IMR-90 (cell line): Measurements from ENCODE around the gene SLC26A1. TPM values are rescaled to one million over a fixed set of nuclear protein-coding genes. Genes with fewer than 3 reads are reported as not detected.

Experiments
- ATAC-seq: fragments of 200-7000 bp; cut with Tn5 transposase; 2 replicates; pipeline ENCODE4 v1.9.1; 2020; ENCODE audit warnings: low read depth, mild to moderate bottlenecking, moderate library complexity
- BruUV-seq: library from RNA; stranded (reverse); fragments of 400-500 nt; replicated peaks from 2 replicates; lab custom pipeline; 2021; lab: Mats Ljungman, UMichigan
- CTCF ChIA-PET: fragments of 300-600 bp; formaldehyde crosslinking; extraction: SDS; loops from one replicate; lab custom pipeline; 2021; ENCODE audit warnings: antibody characterized with exemption; lab: Yijun Ruan, JAX
- POLR2A ChIA-PET: fragments of 300-600 bp; sonication (Branson Sonifier 250); formaldehyde crosslinking; loops from one replicate; lab custom pipeline; 2022; ENCODE audit warnings: antibody characterized with exemption; ENCODE audit not compliant: unreplicated experiment; lab: Charles Lee
- DNase-seq: peaks from one replicate; pipeline ENCODE4 v3.0.0; 2013
- H2AFZ ChIP-seq: replicated peaks from 2 replicates; pipeline ENCODE3; 2013; ENCODE audit warnings: low read length, mild to moderate bottlenecking; ENCODE audit not compliant: poor library complexity
- H2AK5ac ChIP-seq: 2 replicates; pipeline ENCODE4 v1.6.1; 2013; ENCODE audit warnings: low read depth, low read length, inconsistent platforms
- H2AK9ac ChIP-seq: replicated peaks from 2 replicates; pipeline ENCODE3; 2013; ENCODE audit warnings: mild to moderate bottlenecking, low read depth, low read length, moderate library complexity; ENCODE audit not compliant: poor library complexity
- H2BK120ac ChIP-seq: 2 replicates; pipeline ENCODE4 v1.6.1; 2013; ENCODE audit warnings: low read depth, low read length, inconsistent platforms
- H2BK15ac ChIP-seq: 3 replicates; pipeline ENCODE4 v1.6.1; 2013; ENCODE audit warnings: low read depth, low read length, inconsistent platforms
- H2BK20ac ChIP-seq: 2 replicates; pipeline ENCODE4 v1.6.1; 2013; ENCODE audit warnings: low read depth, mild to moderate bottlenecking, inconsistent platforms, low read length, moderate library complexity
- H2BK5ac ChIP-seq: 2 replicates; pipeline ENCODE4 v1.6.1; 2013; ENCODE audit warnings: mild to moderate bottlenecking, low read depth, low read length, inconsistent platforms; ENCODE audit not compliant: poor library complexity, severe bottlenecking
- H3K14ac ChIP-seq: replicated peaks from 2 replicates; pipeline ENCODE4 v1.6.1; 2013; ENCODE audit warnings: low read depth, low read length, inconsistent platforms
- H3K18ac ChIP-seq: 2 replicates; pipeline ENCODE4 v1.6.1; 2013; ENCODE audit warnings: low read depth, low read length, control low read depth
- H3K23ac ChIP-seq: 2 replicates; pipeline ENCODE4 v1.6.1; 2013; ENCODE audit warnings: low read depth, low read length, inconsistent platforms
- H3K27ac ChIP-seq: 2 replicates; pipeline ENCODE4 v1.5.1; 2013; ENCODE audit warnings: mild to moderate bottlenecking, control low read depth, low read length; ENCODE audit not compliant: insufficient read depth
- H3K27me3 ChIP-seq: 2 replicates; pipeline ENCODE4 v1.6.1; 2013; ENCODE audit warnings: low read length; ENCODE audit not compliant: control insufficient read depth, insufficient read depth
- H3K36me3 ChIP-seq: 2 replicates; pipeline ENCODE4 v1.6.1; 2013; ENCODE audit warnings: low read length, mixed read lengths; ENCODE audit not compliant: control insufficient read depth, insufficient read depth
- H3K4ac ChIP-seq: 2 replicates; pipeline ENCODE4 v1.6.1; 2013; ENCODE audit warnings: low read depth, low read length, inconsistent platforms
- H3K4me1 ChIP-seq: 2 replicates; pipeline ENCODE4 v1.6.1; 2013; ENCODE audit warnings: low read length, mixed read lengths; ENCODE audit not compliant: control insufficient read depth, insufficient read depth
- H3K4me2 ChIP-seq: 2 replicates; pipeline ENCODE4 v1.6.1; 2013; ENCODE audit warnings: low read depth, mild to moderate bottlenecking, control low read depth, low read length, moderate library complexity
- H3K4me3 ChIP-seq: 2 replicates; pipeline ENCODE4 v1.5.1; 2013; ENCODE audit warnings: low read depth, mild to moderate bottlenecking, control low read depth, low read length, moderate library complexity; ENCODE audit not compliant: insufficient read depth
- H3K56ac ChIP-seq: 2 replicates; pipeline ENCODE4 v1.6.1; 2013; ENCODE audit warnings: low read length, inconsistent platforms; ENCODE audit not compliant: insufficient read depth; ENCODE audit errors: extremely low read depth
- H3K79me1 ChIP-seq, 2 experiments: 2 replicates each; pipeline ENCODE4 v1.6.1; 2013; ENCODE audit warnings: low read length in 2 of 2, inconsistent platforms in 1 of 2, low read depth in 1 of 2
- H3K9ac ChIP-seq: 2 replicates; pipeline ENCODE4 v1.6.1; 2013; ENCODE audit warnings: low read depth, low read length, control low read depth
- H3K9me1 ChIP-seq: 2 replicates; pipeline ENCODE4 v1.6.1; 2013; ENCODE audit warnings: low read length, inconsistent platforms; ENCODE audit not compliant: insufficient read depth
- H3K9me3 ChIP-seq: 2 replicates; pipeline ENCODE4 v1.6.1; 2013; ENCODE audit warnings: low read length; ENCODE audit not compliant: control insufficient read depth, insufficient read depth
- H4K20me1 ChIP-seq: 2 replicates; pipeline ENCODE4 v1.6.1; 2013; ENCODE audit warnings: low read length, inconsistent platforms; ENCODE audit not compliant: insufficient read depth
- H4K5ac ChIP-seq: 2 replicates; pipeline ENCODE4 v1.6.1; 2013; ENCODE audit warnings: mild to moderate bottlenecking, low read depth, low read length, control low read depth
- H4K8ac ChIP-seq, 2 experiments: 2 replicates each; pipeline ENCODE4 v1.6.1; 2013; ENCODE audit warnings: low read depth in 2 of 2, low read length in 2 of 2, control low read depth in 1 of 2, inconsistent platforms in 1 of 2
- H4K91ac ChIP-seq: 2 replicates; pipeline ENCODE4 v1.6.1; 2013; ENCODE audit warnings: low read depth, low read length, inconsistent platforms; ENCODE audit not compliant: insufficient read depth
- MAZ ChIP-seq: IDR thresholded peaks from 2 replicates; pipeline ENCODE4 v1.6.1; 2012; ENCODE audit warnings: low read depth, mild to moderate bottlenecking, low read length, improper control_type of control experiment, moderate library complexity, borderline replicate concordance
- WGBS, 2 experiments: methylation state at CpG; one replicate each; pipeline versions ENCODE4 v1.1.5 to v1.1.7; 2013; ENCODE audit warnings: missing lambda C conversion rate in 2 of 2; ENCODE audit not compliant: insufficient read length in 1 of 2; ENCODE audit errors: extremely low coverage in 2 of 2; 5-methylcytosine and 5-hydroxymethylcytosine counted together
- dilution Hi-C: fragments of 300-500 bp; cut with HindIII; formaldehyde crosslinking; loops from one replicate; pipeline ENCODE4 v1.14.3; 2018; ENCODE audit warnings: low sequenced_read_pairs; ENCODE audit not compliant: unreplicated experiment
- in situ Hi-C: fragments of 300-500 bp; cut with MboI; formaldehyde crosslinking; loops from 3 replicates; pipeline ENCODE4 v1.14.3; 2019; ENCODE audit warnings: low sequenced_read_pairs, inconsistent platforms, mixed read lengths
- intact Hi-C: fragments of 100-400 bp; cut with micrococcal nuclease; formaldehyde crosslinking; loops from 2 replicates; pipeline ENCODE4 v1.10.0; 2022
- polyA plus RNA-seq, 3 experiments: library from polyadenylated mRNA; depleted of rRNA; stranded (reverse); fragments of >200 nt; gene quantifications; 2 replicates each; pipeline ENCODE4 v1.2.3, GENCODE V29; 2012; ENCODE audit warnings: low replicate concordance in 1 of 3
- total RNA-seq: library from RNA; depleted of rRNA; stranded (reverse); fragments of >200 nt; gene quantifications from 2 replicates; pipeline ENCODE4 v1.2.3, GENCODE V29; 2012
- TF ChIP-seq, protein P1 (sequence below): conservative IDR thresholded peaks from 2 replicates; pipeline ENCODE4 v1.5.1; 2012; ENCODE audit warnings: mild to moderate bottlenecking, low read depth, low read length, improper control_type of control experiment
- TF ChIP-seq, protein P2 (sequence below): fragments of 150-350 bp; IDR thresholded peaks from 2 replicates; pipeline ENCODE4 v1.6.1; 2017; ENCODE audit warnings: mild to moderate bottlenecking, antibody characterized with exemption, low read length, low read depth

Gene SLC26A1
- total and polyA plus RNA-seq, 2 of the 4 experiments (the other 2 are of a cell fraction), result 0.09 TPM; not detected in 1

GRCh38 chr4:1031956-1032795 lies 39.0 kb upstream of the SLC26A1 start:
- no peaks in the 10 kb centered on the region for H3K9me3 ChIP-seq
- intact Hi-C loops, result no loop called here
- no peak overlapping the region for H3K4ac ChIP-seq
- no peak overlapping the region for H3K18ac ChIP-seq
- no peaks in the 10 kb centered on the region for H3K36me3 ChIP-seq
- no peak for ATAC-seq
- no peak overlapping the region for H2BK20ac ChIP-seq
- H3K9me1 ChIP-seq, result peaks cover 4% of the 10 kb centered on the region; the same call in 1 of the 2 replicates
- H3K4me1 ChIP-seq, result peaks cover 11% of the 10 kb centered on the region
- H4K20me1 ChIP-seq, result no peaks in the 10 kb centered on the region
- no peak overlapping the region for H4K5ac ChIP-seq
- H3K79me1 ChIP-seq, result no peaks in the 10 kb centered on the region
- 68% methylated on average over 18 of the region's 37 CpGs; no CpG with 5 or more reads in 1 of the 2 experiments for WGBS, 2 experiments
- CTCF ChIA-PET, result no interaction called here
- H2AK5ac ChIP-seq, result 0 out of 2 replicates have a peak overlapping the region, but pooled peaks have one; percentile 28
- H3K4me3 ChIP-seq, result no peak overlapping the region
- H2BK5ac ChIP-seq, result no peak overlapping the region
- H3K27me3 ChIP-seq, result no peaks in the 10 kb centered on the region
- DNase-seq, result no peak
- in situ Hi-C loops, result no loop called here
- H2AFZ ChIP-seq, result no peak overlapping the region
- POLR2A ChIA-PET, result no interaction called here
- BruUV-seq, result no TSS peak
- H4K8ac ChIP-seq, result no peak overlapping the region
- H3K27ac ChIP-seq, result no peak overlapping the region
- H3K4me2 ChIP-seq, result no peak overlapping the region
- H3K56ac ChIP-seq, result no peak overlapping the region
- no peak overlapping the region for H3K9ac ChIP-seq
- H2BK120ac ChIP-seq, result no peak overlapping the region
- dilution Hi-C loops, result no loop called here
- no peak overlapping the region for H3K23ac ChIP-seq
- no peak overlapping the region for H4K91ac ChIP-seq
- no peak overlapping the region for H3K14ac ChIP-seq
- no peak for TF ChIP-seq MAZ
- TF ChIP-seq, protein P1, sequence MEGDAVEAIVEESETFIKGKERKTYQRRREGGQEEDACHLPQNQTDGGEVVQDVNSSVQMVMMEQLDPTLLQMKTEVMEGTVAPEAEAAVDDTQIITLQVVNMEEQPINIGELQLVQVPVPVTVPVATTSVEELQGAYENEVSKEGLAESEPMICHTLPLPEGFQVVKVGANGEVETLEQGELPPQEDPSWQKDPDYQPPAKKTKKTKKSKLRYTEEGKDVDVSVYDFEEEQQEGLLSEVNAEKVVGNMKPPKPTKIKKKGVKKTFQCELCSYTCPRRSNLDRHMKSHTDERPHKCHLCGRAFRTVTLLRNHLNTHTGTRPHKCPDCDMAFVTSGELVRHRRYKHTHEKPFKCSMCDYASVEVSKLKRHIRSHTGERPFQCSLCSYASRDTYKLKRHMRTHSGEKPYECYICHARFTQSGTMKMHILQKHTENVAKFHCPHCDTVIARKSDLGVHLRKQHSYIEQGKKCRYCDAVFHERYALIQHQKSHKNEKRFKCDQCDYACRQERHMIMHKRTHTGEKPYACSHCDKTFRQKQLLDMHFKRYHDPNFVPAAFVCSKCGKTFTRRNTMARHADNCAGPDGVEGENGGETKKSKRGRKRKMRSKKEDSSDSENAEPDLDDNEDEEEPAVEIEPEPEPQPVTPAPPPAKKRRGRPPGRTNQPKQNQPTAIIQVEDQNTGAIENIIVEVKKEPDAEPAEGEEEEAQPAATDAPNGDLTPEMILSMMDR, result 0 out of 2 replicates have a peak, but pooled peaks have one; percentile 3
- TF ChIP-seq, protein P2, sequence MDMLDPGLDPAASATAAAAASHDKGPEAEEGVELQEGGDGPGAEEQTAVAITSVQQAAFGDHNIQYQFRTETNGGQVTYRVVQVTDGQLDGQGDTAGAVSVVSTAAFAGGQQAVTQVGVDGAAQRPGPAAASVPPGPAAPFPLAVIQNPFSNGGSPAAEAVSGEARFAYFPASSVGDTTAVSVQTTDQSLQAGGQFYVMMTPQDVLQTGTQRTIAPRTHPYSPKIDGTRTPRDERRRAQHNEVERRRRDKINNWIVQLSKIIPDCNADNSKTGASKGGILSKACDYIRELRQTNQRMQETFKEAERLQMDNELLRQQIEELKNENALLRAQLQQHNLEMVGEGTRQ, result no peak
- H2BK15ac ChIP-seq, result no peak overlapping the region
- H2AK9ac ChIP-seq, result no peak overlapping the region
